Small intestine (tissue), 7 donors: ENCODE measurements around the gene POP5. TPM values are rescaled to one million over a fixed set of nuclear protein-coding genes. Genes with fewer than 3 reads are reported as not detected.
"Not testable (repeated sequence)": the region's sequence is repeated elsewhere in the genome, so short reads cannot be mapped to it uniquely, and the experiment has no call there.

Source experiments
- DNase-seq, 2 donors: peaks; one replicate each; pipeline versions ENCODE4 v3.0.0 to v3.0.0-alpha.2; 2013
- FAIRE-seq: peaks from 2 replicates; lab custom pipeline; 2012; peaks lifted over from hg19 to GRCh38; lab: Jason Lieb, UNC
- H3K27ac ChIP-seq, 3 donors: one replicate each; pipeline ENCODE4 v1.5.1; 2013; ENCODE audit warnings: low read length in 2 of 3, mild to moderate bottlenecking in 2 of 3, control low read depth in 1 of 3, inconsistent platforms in 1 of 3, low read depth in 1 of 3, moderate library complexity in 1 of 3
- H3K27me3 ChIP-seq, 3 donors: one replicate each; pipeline ENCODE4 v1.6.1; 2013; ENCODE audit warnings: low read length in 3 of 3, inconsistent platforms in 1 of 3; ENCODE audit not compliant: control insufficient read depth in 3 of 3, insufficient read depth in 3 of 3
- H3K36me3 ChIP-seq, 3 donors: one replicate each; pipeline ENCODE4 v1.6.1; 2013; ENCODE audit warnings: low read length in 3 of 3, inconsistent platforms in 1 of 3, low read depth in 1 of 3, mild to moderate bottlenecking in 1 of 3, moderate library complexity in 1 of 3; ENCODE audit not compliant: control insufficient read depth in 3 of 3, insufficient read depth in 2 of 3
- H3K4me1 ChIP-seq, 3 donors: one replicate each; pipeline ENCODE4 v1.6.1; 2013; ENCODE audit warnings: low read length in 2 of 3, inconsistent platforms in 1 of 3, low read depth in 1 of 3, mild to moderate bottlenecking in 1 of 3, moderate library complexity in 1 of 3; ENCODE audit not compliant: control insufficient read depth in 3 of 3, insufficient read depth in 2 of 3
- H3K4me3 ChIP-seq, 3 donors: one replicate each; pipeline ENCODE4 v1.5.1; 2013; ENCODE audit warnings: low read length in 3 of 3, control low read depth in 1 of 3, inconsistent platforms in 1 of 3, low read depth in 1 of 3, mild to moderate bottlenecking in 1 of 3, moderate library complexity in 1 of 3
- H3K9me3 ChIP-seq, 2 donors: one replicate each; pipeline ENCODE4 v1.6.1; 2013; ENCODE audit warnings: low read depth in 1 of 2, low read length in 1 of 2; ENCODE audit not compliant: control insufficient read depth in 2 of 2, insufficient read depth in 1 of 2
- WGBS, 3 donors: extraction: QIAGEN DNeasy Blood & Tissue Kit; methylation state at CpG; one replicate each; pipeline ENCODE4 v1.1.7; 2013; 5-methylcytosine and 5-hydroxymethylcytosine counted together
- polyA plus RNA-seq, 4 donors: library from polyadenylated mRNA; stranded (reverse) in 3 of 4; unstranded in 1 of 4; fragments of 200-250 nt in 3 of 4; fragments of 120-200 nt in 1 of 4; gene quantifications; one replicate each; pipeline versions ENCODE4 v1.2.1 to v1.2.3, GENCODE V29; 2013
- donor health status: healthy with polysubstance abuse.
- donor health status: control.
- donor health status: control.
- donor health status: Bipolar disorder and iron deficiency.
- donor health status: healthy.

POP5 gene
- polyA plus RNA-seq, 4 donors = 20.0 to 59.9 (median 43.8) TPM

- FAIRE-seq, H3K36me3 ChIP-seq, H3K27me3 ChIP-seq, H3K27ac ChIP-seq, H3K4me1 ChIP-seq, H3K4me3 ChIP-seq, H3K9me3 ChIP-seq, DNase-seq: not testable (repeated sequence)
- WGBS, 3 donors = 94 to 100% (median 97%) methylated on average over 4 of the region's 4 CpGs
Observed at GRCh38 chr12:120617767-120618166, 36.6 kb upstream of the POP5 start.

GRCh38 chr12:120617193-120617592, 36.0 kb upstream of the POP5 start:
- not testable (repeated sequence) for FAIRE-seq, H3K27ac ChIP-seq, H3K36me3 ChIP-seq, H3K4me1 ChIP-seq, H3K27me3 ChIP-seq, DNase-seq, H3K9me3 ChIP-seq, H3K4me3 ChIP-seq
- 85 to 86% (median 86%) methylated on average over 3 of the region's 3 CpGs for WGBS, 3 donors

- no peak for FAIRE-seq
- Histone ChIP-seq H3K36me3 (no peaks in the 10 kb centered on the region), H3K4me3 (no peak overlapping the region), H3K27ac (no peak overlapping the region), H3K27me3 (peaks cover 0 to 11% (median 2%) of the 10 kb centered on the region in 3 donors), H3K9me3 (no peaks in the 10 kb centered on the region), H3K4me1 (no peaks in the 10 kb centered on the region)
- DNase-seq = no peak
Observed at GRCh38 chr12:120614848-120615247, 33.6 kb upstream of the POP5 start.

DNA sequence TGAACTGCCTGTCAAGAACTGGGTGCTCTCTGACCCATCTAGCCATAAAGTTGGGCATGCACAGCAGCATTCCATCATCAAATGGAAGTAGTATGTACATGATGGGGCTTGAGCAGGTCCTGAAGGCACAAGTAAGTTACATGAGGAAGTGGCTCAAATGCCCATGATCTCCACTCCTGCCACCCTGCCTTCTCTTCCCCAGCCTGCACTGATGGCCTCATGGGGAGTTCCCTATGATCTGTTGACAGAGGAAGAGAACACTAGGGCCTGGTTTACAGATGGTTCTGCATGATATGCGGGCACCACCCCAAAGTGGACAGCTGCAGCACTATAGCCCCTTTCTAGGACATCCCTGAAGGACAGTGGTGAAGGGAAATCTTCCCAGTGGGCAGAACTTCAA, 30.3 kb upstream of the POP5 start:
- not testable (repeated sequence) for H3K27me3 ChIP-seq, H3K4me3 ChIP-seq, H3K9me3 ChIP-seq, H3K4me1 ChIP-seq, DNase-seq, H3K27ac ChIP-seq, H3K36me3 ChIP-seq, FAIRE-seq
- WGBS, 3 donors = 58 to 96% (median 90%) methylated on average over 1 of the region's 1 CpG

- H3K4me3 ChIP-seq = no peak overlapping the region
- H3K36me3 ChIP-seq = no peaks in the 10 kb centered on the region
- WGBS, 3 donors = 76 to 80% (median 77%) methylated on average over 4 of the region's 4 CpGs
- peaks cover 0 to 6% (median 0%) of the 10 kb centered on the region in 3 donors for H3K27me3 ChIP-seq
- DNase-seq (no peak), FAIRE-seq (no peak)
- no peaks in the 10 kb centered on the region for H3K4me1 ChIP-seq
- H3K9me3 ChIP-seq = peaks cover 0 to 5% of the 10 kb centered on the region in 2 donors
- no peak overlapping the region for H3K27ac ChIP-seq
Observed at GRCh38 chr12:120610560-120610959, 29.4 kb upstream of the POP5 start.

- H3K9me3 ChIP-seq, H3K36me3 ChIP-seq, DNase-seq, H3K27ac ChIP-seq, H3K27me3 ChIP-seq, H3K4me1 ChIP-seq, H3K4me3 ChIP-seq, FAIRE-seq: not testable (repeated sequence)
- WGBS, 3 donors = 43 to 58% (median 57%) methylated on average over 5 of the region's 5 CpGs
Observed at GRCh38 chr12:120602416-120602815, 21.2 kb upstream of the POP5 start.

DNA sequence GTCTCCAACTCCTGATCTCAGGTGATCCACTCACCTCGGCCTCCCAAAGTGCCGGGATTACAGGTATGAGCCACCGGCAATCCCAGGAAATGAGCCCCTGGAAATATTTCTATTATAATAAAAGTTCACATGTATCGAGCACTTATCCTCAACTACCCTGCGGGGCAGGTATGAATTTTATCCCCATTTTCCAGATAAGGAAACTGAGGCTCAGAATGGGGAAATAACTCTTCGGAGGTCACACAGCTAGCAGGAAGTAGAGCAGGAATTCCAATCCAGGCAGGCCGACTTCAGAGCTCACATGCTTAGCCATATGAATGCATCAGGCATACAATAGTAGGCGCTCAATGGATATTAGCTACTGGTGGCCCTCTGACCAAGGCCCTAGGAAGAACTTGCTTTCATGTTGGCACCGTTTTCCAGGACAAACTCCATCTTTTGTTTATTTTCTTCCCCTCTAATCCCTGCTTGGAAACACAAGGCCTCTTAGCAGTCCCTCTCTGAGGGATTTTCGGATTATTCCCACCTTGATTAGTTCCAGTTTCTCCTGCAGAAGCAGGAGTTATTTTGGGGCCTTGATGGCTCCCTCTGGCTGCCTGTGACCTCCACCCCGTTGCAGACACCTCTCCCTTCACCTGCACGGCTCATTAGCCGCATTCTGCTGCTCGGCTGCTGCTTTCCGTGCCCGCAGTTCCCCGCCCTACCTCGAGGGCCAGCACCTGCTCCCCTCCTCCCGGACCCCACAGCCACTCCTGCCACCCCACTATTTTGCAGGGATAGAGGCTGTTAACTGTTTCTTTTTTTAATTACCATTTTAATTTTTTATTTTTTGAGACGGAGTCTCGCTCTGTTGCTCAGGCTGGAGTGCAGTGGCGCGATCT, 18.7 kb upstream of the POP5 start:
- DNase-seq (no peak), FAIRE-seq (no peak)
- Histone ChIP-seq H3K27ac (no peak overlapping the region), H3K9me3 (no peaks in the 10 kb centered on the region), H3K36me3 (no peaks in the 10 kb centered on the region), H3K4me3 (no peak overlapping the region), H3K27me3 (peaks cover 0 to 2% (median 0%) of the 10 kb centered on the region in 3 donors), H3K4me1 (no peaks in the 10 kb centered on the region)
- 81 to 83% (median 82%) methylated on average over 23 of the region's 23 CpGs for WGBS, 3 donors

DNA sequence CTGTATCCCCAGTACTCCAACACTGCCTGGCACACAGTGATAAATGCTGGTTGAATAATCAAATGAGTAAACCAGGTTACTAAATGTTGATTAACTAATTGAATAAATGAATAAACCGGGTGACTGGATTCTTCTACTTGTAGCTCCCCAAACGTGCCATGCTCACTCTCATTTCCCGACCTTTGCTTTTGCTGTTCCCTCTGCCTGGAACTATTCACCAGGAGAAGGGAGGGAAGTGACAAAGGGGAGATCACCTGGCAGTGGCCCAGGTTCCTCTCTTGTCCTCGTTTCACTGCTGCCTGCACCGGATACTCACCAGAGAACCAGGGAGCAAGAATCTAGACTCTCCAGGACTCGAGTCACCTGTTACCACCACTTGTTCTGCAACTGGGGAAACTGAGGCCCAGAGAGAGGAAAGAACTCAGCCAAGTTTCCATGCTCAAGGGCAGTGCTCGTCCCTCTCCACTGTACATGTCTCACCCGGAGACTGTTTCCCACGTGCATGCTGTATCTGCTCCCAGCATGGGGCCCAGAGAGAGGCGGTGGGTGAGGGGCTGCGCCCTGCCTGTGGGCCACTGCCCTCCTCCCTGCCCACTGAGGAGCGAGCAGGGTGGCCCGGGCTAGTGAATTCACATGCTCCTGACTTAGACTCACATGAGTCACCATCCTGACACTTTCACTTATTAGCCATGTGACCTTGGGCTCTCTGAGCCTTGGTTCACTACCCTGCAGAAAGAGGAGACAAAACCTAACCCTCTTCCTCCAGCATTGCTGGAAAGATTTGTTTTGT, 17.7 kb upstream of the POP5 start:
- Histone ChIP-seq H3K36me3 (no peaks in the 10 kb centered on the region), H3K4me1 (no peaks in the 10 kb centered on the region), H3K9me3 (no peaks in the 10 kb centered on the region), H3K27ac (no peak overlapping the region), H3K27me3 (peaks cover 0 to 2% (median 0%) of the 10 kb centered on the region in 3 donors), H3K4me3 (no peak overlapping the region)
- WGBS, 3 donors = 26 to 49% (median 34%) methylated on average over 12 to 13 of the region's 13 CpGs
- FAIRE-seq (no peak), DNase-seq (peak; percentile 40 to 84)
